Effector CD4-positive, alpha-beta T cell (primary cell): ENCODE results near the gene B3GNT9.
"Not testable (repeated sequence)": the region's sequence is repeated elsewhere in the genome, so short reads cannot be mapped to it uniquely, and the experiment has no call there.

Source experiments
- DNase-seq: peaks from one replicate; pipeline ENCODE4 v3.0.0-alpha.2; 2020

B3GNT9 gene

GRCh38 chr16:67149276-67150046 is 1.3 kb downstream of the B3GNT9 start:
- no peak for DNase-seq

- DNase-seq: no peak
These were observed 2.0 kb downstream of the B3GNT9 start for GRCh38 chr16:67148656-67149275.

GRCh38 chr16:67148221-67148620 is 2.6 kb downstream of the B3GNT9 start:
- no peak for DNase-seq

GRCh38 chr16:67147437-67148140 is 3.2 kb downstream of the B3GNT9 start:
- DNase-seq: no peak

GRCh38 chr16:67146523-67147357 is 4.1 kb downstream of the B3GNT9 start:
- no peak for DNase-seq

GRCh38 chr16:67145746-67146145 is 5.1 kb downstream of the B3GNT9 start:
- DNase-seq: no peak

- DNase-seq: no peak
These were observed 5.9 kb downstream of the B3GNT9 start for GRCh38 chr16:67144943-67145342.

- no peak for DNase-seq
These were observed 8.5 kb downstream of the B3GNT9 start for GRCh38 chr16:67142342-67142741.

GRCh38 chr16:67141391-67141790 is 9.4 kb downstream of the B3GNT9 start:
- no peak for DNase-seq

GRCh38 chr16:67137605-67138004 is 13.2 kb downstream of the B3GNT9 start:
- no peak for DNase-seq

GRCh38 chr16:67129422-67129821 is 21.4 kb downstream of the B3GNT9 start:
- DNase-seq: no peak

GRCh38 chr16:67128887-67129286 is 21.9 kb downstream of the B3GNT9 start:
- DNase-seq: no peak

- DNase-seq: no peak
These were observed 22.4 kb downstream of the B3GNT9 start for GRCh38 chr16:67128417-67128816.

GRCh38 chr16:67122799-67123198 is 28.0 kb downstream of the B3GNT9 start:
- DNase-seq: not testable (repeated sequence)

- no peak for DNase-seq
These were observed 30.8 kb downstream of the B3GNT9 start for GRCh38 chr16:67120025-67120424.

GRCh38 chr16:67117716-67118115 is 33.1 kb downstream of the B3GNT9 start:
- DNase-seq: no peak

- no peak for DNase-seq
These were observed 34.1 kb downstream of the B3GNT9 start for GRCh38 chr16:67116388-67117311.

- no peak for DNase-seq
These were observed 35.2 kb downstream of the B3GNT9 start for GRCh38 chr16:67115639-67116038.

- no peak for DNase-seq
These were observed 36.0 kb downstream of the B3GNT9 start for GRCh38 chr16:67114793-67115192.

- no peak for DNase-seq
These were observed 38.0 kb downstream of the B3GNT9 start for GRCh38 chr16:67112591-67113399.

- no peak for DNase-seq
These were observed 38.8 kb downstream of the B3GNT9 start for GRCh38 chr16:67111951-67112444.
